Ovary (tissue), 3 donors: Measurements from ENCODE around the gene MYOF.

ENCODE experiments used
- CTCF ChIP-seq, 3 donors: fragments of 450-650 bp in 2 of 3; fragments of 200-600 bp in 1 of 3; IDR thresholded peaks; one replicate each; pipeline versions ENCODE4 v1.5.1 to v1.8.0; 2016 to 2022; ENCODE audit warnings: antibody characterized with exemption in 3 of 3, mild to moderate bottlenecking in 1 of 3
- EP300 ChIP-seq: sonication (generic); formaldehyde crosslinking; IDR thresholded peaks from one replicate; pipeline ENCODE4 v1.6.1; 2017; ENCODE audit warnings: antibody characterized with exemption
- POLR2A ChIP-seq: fragments of 450-650 bp; IDR thresholded peaks from one replicate; pipeline ENCODE4 v1.6.1; 2017; ENCODE audit warnings: antibody characterized with exemption, mild to moderate bottlenecking, moderate library complexity
- donor health status: DM: no; HTN: no; CAD: no.

GRCh38 chr10:93333278-93333978 lies 148.7 kb downstream of the MYOF start:
- TF ChIP-seq POLR2A (no peak), CTCF (IDR thresholded peaks at IDR 0.05) (no peak), EP300 (no peak)
